K562 (cell line): ENCODE results near the gene SELPLG. TPM values are rescaled to one million over a fixed set of nuclear protein-coding genes. Genes with fewer than 3 reads are reported as not detected.

ENCODE experiments used
- ATAC-seq: fragments of 200-7000 bp; cut with Tn5 transposase; 3 replicates; pipeline ENCODE4 v1.9.1; 2020; ENCODE audit warnings: moderate library complexity
- BruUV-seq: library from RNA; stranded (reverse); fragments of 400-500 nt; replicated peaks from 2 replicates; lab custom pipeline; 2021; lab: Mats Ljungman, UMichigan
- CTCF ChIA-PET: fragments of 300-600 bp; formaldehyde crosslinking; extraction: SDS; loops from one replicate; lab custom pipeline; 2021; ENCODE audit warnings: low intra/inter-chr PET ratio; lab: Yijun Ruan, JAX
- POLR2A ChIA-PET: fragments of 300-600, 350-650 bp; sonication (Branson Sonifier 250); formaldehyde crosslinking; extraction: SDS; loops from one replicate; lab custom pipeline; 2021; ENCODE audit warnings: antibody characterized with exemption, inconsistent platforms; lab: Yijun Ruan, JAX
- DNase-seq, 4 experiments: peaks; one replicate each; pipeline versions ENCODE4 v3.0.0 to v3.0.0-alpha.2; 2011 to 2018; ENCODE audit warnings: low spot score in 3 of 4, mixed read lengths in 3 of 4; ENCODE audit errors: extremely low read depth in 1 of 4
- FAIRE-seq: peaks from 2 replicates; lab custom pipeline; 2011; peaks lifted over from hg19 to GRCh38; lab: Jason Lieb, UNC
- H2AFZ ChIP-seq: 2 replicates; pipeline ENCODE4 v1.6.0; 2011; ENCODE audit warnings: low read depth, low read length, control low read depth, inconsistent platforms
- H3K27ac ChIP-seq: fragments of 200-600 bp; 3 replicates; pipeline ENCODE4 v1.8.0; 2011; ENCODE audit warnings: low read depth, mild to moderate bottlenecking, control low read depth, inconsistent platforms, low read length, moderate library complexity, mixed read lengths; ENCODE audit errors: extremely low read depth
- H3K27me3 ChIP-seq, 2 experiments: fragments of 300-600 bp in 1 of 2; 2 replicates in 1 of 2; 3 replicates in 1 of 2; pipeline versions ENCODE4 v1.6.0 to v1.8.0; 2011; ENCODE audit warnings: inconsistent platforms in 2 of 2, low read length in 2 of 2, mild to moderate bottlenecking in 1 of 2, mixed read lengths in 1 of 2, moderate library complexity in 1 of 2; ENCODE audit not compliant: control insufficient read depth in 2 of 2, insufficient read depth in 2 of 2
- H3K36me3 ChIP-seq: fragments of 300-600 bp; 3 replicates; pipeline ENCODE4 v1.8.0; 2011; ENCODE audit warnings: mild to moderate bottlenecking, low read length, inconsistent platforms; ENCODE audit not compliant: control insufficient read depth, insufficient read depth
- H3K4me1 ChIP-seq, 2 experiments: fragments of 200-600 bp in 1 of 2; replicated peaks in 1 of 2; 2 replicates in 1 of 2; 3 replicates in 1 of 2; pipeline versions ENCODE4 v1.5.1 to v1.8.0; 2011; ENCODE audit warnings: inconsistent platforms in 2 of 2, low read length in 2 of 2, mild to moderate bottlenecking in 1 of 2, mixed read lengths in 1 of 2, moderate library complexity in 1 of 2; ENCODE audit not compliant: control insufficient read depth in 2 of 2, insufficient read depth in 2 of 2
- H3K4me2 ChIP-seq: 2 replicates; pipeline ENCODE4 v1.6.1; 2011; ENCODE audit warnings: low read length, control low read depth, inconsistent platforms, mixed read lengths; ENCODE audit not compliant: insufficient read depth
- H3K4me3 ChIP-seq: fragments of 200-600 bp; sonication (generic), shearing (Covaris generic); 2 replicates; pipeline ENCODE4 v1.5.1; 2016; ENCODE audit warnings: control low read depth, inconsistent platforms
- H3K79me2 ChIP-seq: fragments of 200-600 bp; 3 replicates; pipeline ENCODE4 v1.8.0; 2011; ENCODE audit warnings: low read length, inconsistent platforms; ENCODE audit not compliant: control insufficient read depth, insufficient read depth
- H3K9ac ChIP-seq, 2 experiments: 2 replicates each; pipeline versions ENCODE4 v1.6.0 to v1.6.1; 2011; ENCODE audit warnings: low read depth in 2 of 2, low read length in 2 of 2, control low read depth in 1 of 2, inconsistent platforms in 1 of 2, mild to moderate bottlenecking in 1 of 2, mixed read lengths in 1 of 2; ENCODE audit not compliant: insufficient read depth in 1 of 2
- H3K9me1 ChIP-seq: one replicate; pipeline ENCODE4 v1.6.0; 2011; ENCODE audit warnings: inconsistent platforms, mild to moderate bottlenecking, low read length, moderate library complexity; ENCODE audit not compliant: control insufficient read depth, insufficient read depth
- H3K9me3 ChIP-seq: replicated peaks from 2 replicates; pipeline ENCODE4 v1.5.1; 2011; ENCODE audit warnings: low read depth, low read length, inconsistent platforms; ENCODE audit not compliant: control insufficient read depth, insufficient read depth
- H4K20me1 ChIP-seq: replicated peaks from 2 replicates; pipeline ENCODE4 v1.6.1; 2011; ENCODE audit warnings: low read length, inconsistent platforms, mixed read lengths; ENCODE audit not compliant: control insufficient read depth, insufficient read depth
- BACH1 ChIP-seq: fragments of 200-800 bp; sonication (Bioruptor generic); IDR thresholded peaks from 2 replicates; pipeline ENCODE4 v1.6.1; 2016; ENCODE audit warnings: missing genetic modification characterization, missing compliant biosample characterization
- CCNT2 ChIP-seq: IDR thresholded peaks from 2 replicates; pipeline ENCODE4 v1.6.1; 2011; ENCODE audit warnings: borderline replicate concordance, low read depth, mild to moderate bottlenecking, moderate library complexity, mixed read lengths, low read length; ENCODE audit not compliant: insufficient read length; ENCODE audit errors: extremely low read depth
- MIER1 ChIP-seq: fragments of 450-650 bp; IDR thresholded peaks from 2 replicates; pipeline ENCODE4 v1.6.1; 2016; ENCODE audit warnings: antibody characterized with exemption, mild to moderate bottlenecking, low read depth
- NUFIP1 ChIP-seq: fragments of 450-650 bp; IDR thresholded peaks from 2 replicates; pipeline ENCODE4 v1.6.1; 2018; ENCODE audit not compliant: partially characterized antibody
- SPI1 ChIP-seq: IDR thresholded peaks from 2 replicates; pipeline ENCODE4 v1.6.1; 2011; ENCODE audit warnings: low read depth, low read length, control low read depth, borderline replicate concordance
- TSC22D4 ChIP-seq: fragments of 450-650 bp; IDR thresholded peaks from 2 replicates; pipeline ENCODE4 v1.6.1; 2016; ENCODE audit warnings: missing genetic modification characterization, missing biosample characterization, control low read depth
- ZNF121 ChIP-seq: sonication (generic); formaldehyde crosslinking; conservative IDR thresholded peaks from 2 replicates; pipeline ENCODE4 v1.8.0; 2022; ENCODE audit warnings: missing genetic modification reagents
- ZNF24 ChIP-seq: fragments of 450-650 bp; IDR thresholded peaks from 2 replicates; pipeline ENCODE4 v1.6.1; 2016
- ZZZ3 ChIP-seq: fragments of 450-650 bp; IDR thresholded peaks from 2 replicates; pipeline ENCODE4 v1.6.1; 2016; ENCODE audit warnings: antibody characterized with exemption, mild to moderate bottlenecking, moderate library complexity
- WGBS: fragments of 100-300 bp; shearing (Covaris generic); methylation state at CpG from one replicate; pipeline ENCODE4 v1.1.6; 2016; ENCODE audit warnings: low coverage, mixed read lengths; ENCODE audit not compliant: insufficient coverage; ENCODE audit errors: missing lambda C conversion rate; 5-methylcytosine and 5-hydroxymethylcytosine counted together
- in situ Hi-C: fragments of 300-500 bp; cut with MboI; formaldehyde crosslinking; loops from 4 replicates; pipeline ENCODE4 v1.15.0; 2018; ENCODE audit warnings: inconsistent platforms, mixed read lengths
- intact Hi-C: fragments of 100-400 bp; cut with micrococcal nuclease; formaldehyde crosslinking; loops from 2 replicates; pipeline ENCODE4 v1.14.2; 2022
- polyA plus RNA-seq, 8 experiments: library from polyadenylated mRNA; depleted of rRNA in 4 of 8; stranded (reverse) in 5 of 8; unstranded in 3 of 8; fragments of >200 nt; fragmentation: Nextera tagmentation in 2 of 8; fragmentation: Illumina TruSeq in 1 of 8; extraction: Ambion mirVana in 2 of 8; extraction: Trizol in 1 of 8; gene quantifications; 2 replicates each; pipeline versions ENCODE4 v1.2.1 to v1.2.3, GENCODE V29; 2011 to 2014; ENCODE audit warnings: inconsistent platforms in 1 of 8, missing spikeins in 1 of 8
- total RNA-seq, 7 experiments: library from RNA; depleted of rRNA in 6 of 7; stranded (reverse); fragments of >200 nt in 6 of 7; fragmentation: Illumina TruSeq in 2 of 7; extraction: Trizol in 2 of 7; gene quantifications; 2 replicates each; pipeline versions ENCODE4 v1.2.1 to v1.2.3, GENCODE V29; 2011 to 2021; ENCODE audit warnings: low replicate concordance in 1 of 7
- TF ChIP-seq, protein P1 (sequence below): sonication (generic); formaldehyde crosslinking; IDR thresholded peaks from 2 replicates; pipeline ENCODE4 v1.8.1; 2023; ENCODE audit warnings: mild to moderate bottlenecking, missing genetic modification reagents

The SELPLG gene
- total and polyA plus RNA-seq, 9 of the 15 experiments (the other 6 are each of a cell fraction or from before 2014, with no cell fraction given): 0.22 to 10.2 (median 1.7) TPM

- BruUV-seq: no TSS peak
- H3K4me1 ChIP-seq: peaks cover 0 to 5% of the 10 kb centered on the region in 2 experiments; a peak in 1 of 5 replicates
- CTCF ChIA-PET: interaction anchor here (0.7 kb wide), 1 partner anchor 366 kb away, joined by 3 read pairs; no protein-coding TSS in a partner anchor
- TF ChIP-seq TSC22D4 (tag) (peak; percentile 60), ZZZ3 (no peak)
- no peaks in the 10 kb centered on the region for H3K9me3 ChIP-seq
- 0 out of 4 replicates have a peak overlapping the region, but pooled peaks of 1 of the 2 experiments have one; percentile 11 for H3K9ac ChIP-seq
- no peaks in the 10 kb centered on the region for H3K9me1 ChIP-seq
- no peak overlapping the region for H2AFZ ChIP-seq
- DNase-seq (no peak), FAIRE-seq (no peak), ATAC-seq (no peak)
- no peaks in the 10 kb centered on the region; the same call in 1 of the 2 replicates for H4K20me1 ChIP-seq
- WGBS: 3% methylated on average over 3 of the region's 3 CpGs
- POLR2A ChIA-PET: interaction anchor here (1.2 kb wide), 1 partner anchor 38 kb away, joined by 6 read pairs; no protein-coding TSS in a partner anchor
- H3K79me2 ChIP-seq: no peaks in the 10 kb centered on the region
- no peak overlapping the region for H3K4me3 ChIP-seq
- no peak overlapping the region for H3K27ac ChIP-seq
- H3K4me2 ChIP-seq: no peak overlapping the region
- H3K36me3 ChIP-seq: no peaks in the 10 kb centered on the region
- intact Hi-C loops: no loop called here
- peaks cover 2 to 22% of the 10 kb centered on the region in 2 experiments; a peak in 4 of 5 replicates for H3K27me3 ChIP-seq
- in situ Hi-C loops: no loop called here
Measured at GRCh38 chr12:108578813-108579212, 54.9 kb downstream of the SELPLG start.

DNA sequence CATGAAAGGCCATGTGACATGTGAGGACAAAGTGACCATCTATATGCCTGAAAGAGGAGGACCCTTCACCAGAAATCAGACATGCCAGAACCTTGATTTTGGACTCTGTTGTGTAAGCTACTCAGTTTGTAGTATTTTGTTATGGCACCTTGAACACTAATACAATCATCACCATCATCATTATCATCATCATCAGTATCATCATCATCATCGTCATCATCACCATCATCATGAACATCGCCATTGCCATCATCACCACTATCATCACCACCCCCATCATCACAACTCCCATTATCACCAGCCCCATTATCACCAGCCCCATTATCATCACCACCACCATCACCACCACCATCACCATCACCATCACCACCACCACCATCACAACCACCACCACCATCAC is 55.4 kb downstream of the SELPLG start:
- H3K4me1 ChIP-seq: peaks cover 0 to 5% of the 10 kb centered on the region in 2 experiments; a peak in 1 of 5 replicates
- no peaks in the 10 kb centered on the region for H3K9me3 ChIP-seq
- H3K27ac ChIP-seq: no peak overlapping the region
- no peak overlapping the region for H2AFZ ChIP-seq
- intact Hi-C loops (no loop called here), in situ Hi-C loops (no loop called here)
- H3K9ac ChIP-seq: no peak overlapping the region
- ChIA-PET POLR2A (interaction anchor here (1.0 kb wide), 1 partner anchor 50 kb away, joined by 4 read pairs; no protein-coding TSS in a partner anchor), CTCF (interaction anchor here (0.7 kb wide), 1 partner anchor 366 kb away, joined by 3 read pairs; no protein-coding TSS in a partner anchor)
- no peaks in the 10 kb centered on the region for H3K36me3 ChIP-seq
- 6% methylated on average over 2 of the region's 2 CpGs for WGBS
- no peak overlapping the region for H3K4me3 ChIP-seq
- DNase-seq: no peak
- no peaks in the 10 kb centered on the region for H3K9me1 ChIP-seq
- BruUV-seq: no TSS peak
- no peaks in the 10 kb centered on the region; the same call in 1 of the 2 replicates for H4K20me1 ChIP-seq
- no peak for FAIRE-seq
- H3K79me2 ChIP-seq: no peaks in the 10 kb centered on the region
- TF ChIP-seq ZNF24 (no peak), SPI1 (no peak), MIER1 (no peak), ZNF121 (no peak), TSC22D4 (tag) (no peak), BACH1 (no peak), NUFIP1 (no peak), CCNT2 (no peak)
- TF ChIP-seq, protein P1, sequence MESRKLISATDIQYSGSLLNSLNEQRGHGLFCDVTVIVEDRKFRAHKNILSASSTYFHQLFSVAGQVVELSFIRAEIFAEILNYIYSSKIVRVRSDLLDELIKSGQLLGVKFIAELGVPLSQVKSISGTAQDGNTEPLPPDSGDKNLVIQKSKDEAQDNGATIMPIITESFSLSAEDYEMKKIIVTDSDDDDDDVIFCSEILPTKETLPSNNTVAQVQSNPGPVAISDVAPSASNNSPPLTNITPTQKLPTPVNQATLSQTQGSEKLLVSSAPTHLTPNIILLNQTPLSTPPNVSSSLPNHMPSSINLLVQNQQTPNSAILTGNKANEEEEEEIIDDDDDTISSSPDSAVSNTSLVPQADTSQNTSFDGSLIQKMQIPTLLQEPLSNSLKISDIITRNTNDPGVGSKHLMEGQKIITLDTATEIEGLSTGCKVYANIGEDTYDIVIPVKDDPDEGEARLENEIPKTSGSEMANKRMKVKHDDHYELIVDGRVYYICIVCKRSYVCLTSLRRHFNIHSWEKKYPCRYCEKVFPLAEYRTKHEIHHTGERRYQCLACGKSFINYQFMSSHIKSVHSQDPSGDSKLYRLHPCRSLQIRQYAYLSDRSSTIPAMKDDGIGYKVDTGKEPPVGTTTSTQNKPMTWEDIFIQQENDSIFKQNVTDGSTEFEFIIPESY (CRISPR knock-in tag): no peak
- peaks cover 2 to 22% of the 10 kb centered on the region in 2 experiments; a peak in 4 of 5 replicates for H3K27me3 ChIP-seq
- ATAC-seq: no peak
- no peak overlapping the region for H3K4me2 ChIP-seq
